A673 (cell line): ENCODE results near the gene CRTAP. TPM values are rescaled to one million over a fixed set of nuclear protein-coding genes. Genes with fewer than 3 reads are reported as not detected.
A peak's percentile ranks its signal among the peaks of the same experiment; 100 is the strongest.

Experiments
- BruUV-seq: library from RNA; stranded (reverse); fragments of 400-500 nt; replicated peaks from 2 replicates; lab custom pipeline; 2021; lab: Mats Ljungman, UMichigan
- CTCF ChIA-PET: fragments of 300-600 bp; sonication (Branson Sonifier 250); formaldehyde crosslinking; loops from one replicate; lab custom pipeline; 2022; ENCODE audit warnings: antibody characterized with exemption; lab: Charles Lee
- POLR2A ChIA-PET: fragments of 300-600 bp; sonication (Branson Sonifier 250); formaldehyde crosslinking; loops from one replicate; lab custom pipeline; 2022; ENCODE audit warnings: antibody characterized with exemption; ENCODE audit not compliant: low non-redundant PET; lab: Charles Lee
- DNase-seq: peaks from one replicate; pipeline ENCODE4 v3.0.0-alpha.2; 2015; ENCODE audit warnings: low spot score
- H3K27ac ChIP-seq: fragments of 200-600 bp; sonication (generic); 2 replicates; pipeline ENCODE4 v1.5.1; 2016; ENCODE audit warnings: mixed run types, low read depth, mild to moderate bottlenecking, mixed read lengths, antibody characterized with exemption, low read length; ENCODE audit not compliant: poor library complexity, severe bottlenecking
- H3K27me3 ChIP-seq: fragments of 200-600 bp; sonication (generic); replicated peaks from 2 replicates; pipeline ENCODE4 v1.6.1; 2017; ENCODE audit warnings: mixed run types, low read depth, mild to moderate bottlenecking, mixed read lengths, antibody characterized with exemption, low read length; ENCODE audit not compliant: insufficient read depth, poor library complexity
- H3K36me3 ChIP-seq: fragments of 200-600 bp; sonication (generic); 2 replicates; pipeline ENCODE4 v1.6.1; 2016; ENCODE audit warnings: mixed run types, mild to moderate bottlenecking, mixed read lengths, antibody characterized with exemption, low read length; ENCODE audit not compliant: insufficient read depth, poor library complexity, severe bottlenecking
- H3K4me1 ChIP-seq: fragments of 200-600 bp; sonication (generic); 2 replicates; pipeline ENCODE4 v1.6.1; 2017; ENCODE audit warnings: mixed run types, mild to moderate bottlenecking, mixed read lengths, antibody characterized with exemption, low read length; ENCODE audit not compliant: insufficient read depth, poor library complexity, severe bottlenecking
- H3K4me3 ChIP-seq: fragments of 200-600 bp; sonication (generic); 2 replicates; pipeline ENCODE4 v1.5.1; 2016; ENCODE audit warnings: low read depth, mixed run types, mild to moderate bottlenecking, mixed read lengths, low read length; ENCODE audit not compliant: poor library complexity, severe bottlenecking
- H3K9me3 ChIP-seq: fragments of 200-600 bp; sonication (generic); 2 replicates; pipeline ENCODE4 v1.6.1; 2016; ENCODE audit warnings: mixed run types, low read depth, mild to moderate bottlenecking, mixed read lengths, antibody characterized with exemption, low read length; ENCODE audit not compliant: poor library complexity, severe bottlenecking
- CTCF ChIP-seq: fragments of 300-800, 200-600 bp; sonication (generic); conservative IDR thresholded peaks from 2 replicates; pipeline ENCODE4 v1.5.1; 2017; ENCODE audit warnings: low read depth, mild to moderate bottlenecking, antibody characterized with exemption, low read length, moderate library complexity, mixed read lengths
- EZH2 ChIP-seq: fragments of 200-600 bp; sonication (generic); IDR thresholded peaks from 2 replicates; pipeline ENCODE4 v1.6.1; 2017; ENCODE audit warnings: borderline replicate concordance, low read depth, mild to moderate bottlenecking, mixed read lengths, antibody characterized with exemption, low read length; ENCODE audit not compliant: poor library complexity, severe bottlenecking
- intact Hi-C: fragments of 100-400 bp; cut with micrococcal nuclease; formaldehyde crosslinking; loops from one replicate; pipeline ENCODE4 v1.10.0; 2022; ENCODE audit not compliant: unreplicated experiment
- total RNA-seq: library from RNA; stranded (reverse); gene quantifications from 2 replicates; pipeline ENCODE4 v1.2.3, GENCODE V29; 2021

Gene CRTAP
- total RNA-seq, 1 experiment from 2014 or later, result 114 TPM

- Histone ChIP-seq H3K27me3 (no peaks in the 10 kb centered on the region), H3K27ac (no peak overlapping the region), H3K36me3 (peaks cover 44% of the 10 kb centered on the region), H3K4me3 (no peak overlapping the region), H3K9me3 (no peaks in the 10 kb centered on the region), H3K4me1 (no peaks in the 10 kb centered on the region)
- intact Hi-C loops, result loop anchor here (10.0 kb wide), 1 partner anchor 506 kb away; no protein-coding TSS in a partner anchor
- no peak for DNase-seq
- TF ChIP-seq CTCF, result no peak
- TF ChIP-seq EZH2, result no peak
- ChIA-PET POLR2A (interaction anchor here (0.6 kb wide), 1 partner anchor 422 kb away, joined by 3 read pairs; no protein-coding TSS in a partner anchor), CTCF (interaction anchor here (1.3 kb wide), 1 partner anchor 244 kb away, joined by 3 read pairs; no protein-coding TSS in a partner anchor)
- no TSS peak for BruUV-seq
Observed at GRCh38 chr3:33128706-33129105, 14.9 kb downstream of the CRTAP start.

GRCh38 chr3:33130144-33130543, 16.3 kb downstream of the CRTAP start:
- Histone ChIP-seq H3K27me3 (no peaks in the 10 kb centered on the region), H3K4me3 (no peak overlapping the region), H3K27ac (no peak overlapping the region), H3K36me3 (peaks cover 48% of the 10 kb centered on the region), H3K9me3 (no peaks in the 10 kb centered on the region), H3K4me1 (no peaks in the 10 kb centered on the region)
- TF ChIP-seq EZH2, result no peak
- no peak for TF ChIP-seq CTCF
- intact Hi-C loops, result loop anchor here (2.0 to 10.0 kb wide), 3 partner anchors 189 to 657 kb away; partner anchors contain the start of gene CLASP2
- BruUV-seq, result no TSS peak
- ChIA-PET CTCF (interaction anchor here (0.6 to 1.0 kb wide), 3 partner anchors 14 to 243 kb away, joined by 3 to 8 read pairs (median 4); no protein-coding TSS in a partner anchor), POLR2A (interaction anchor here (0.6 kb wide), 1 partner anchor 233 kb away, joined by 6 read pairs; no protein-coding TSS in a partner anchor)
- DNase-seq, result no peak

DNA sequence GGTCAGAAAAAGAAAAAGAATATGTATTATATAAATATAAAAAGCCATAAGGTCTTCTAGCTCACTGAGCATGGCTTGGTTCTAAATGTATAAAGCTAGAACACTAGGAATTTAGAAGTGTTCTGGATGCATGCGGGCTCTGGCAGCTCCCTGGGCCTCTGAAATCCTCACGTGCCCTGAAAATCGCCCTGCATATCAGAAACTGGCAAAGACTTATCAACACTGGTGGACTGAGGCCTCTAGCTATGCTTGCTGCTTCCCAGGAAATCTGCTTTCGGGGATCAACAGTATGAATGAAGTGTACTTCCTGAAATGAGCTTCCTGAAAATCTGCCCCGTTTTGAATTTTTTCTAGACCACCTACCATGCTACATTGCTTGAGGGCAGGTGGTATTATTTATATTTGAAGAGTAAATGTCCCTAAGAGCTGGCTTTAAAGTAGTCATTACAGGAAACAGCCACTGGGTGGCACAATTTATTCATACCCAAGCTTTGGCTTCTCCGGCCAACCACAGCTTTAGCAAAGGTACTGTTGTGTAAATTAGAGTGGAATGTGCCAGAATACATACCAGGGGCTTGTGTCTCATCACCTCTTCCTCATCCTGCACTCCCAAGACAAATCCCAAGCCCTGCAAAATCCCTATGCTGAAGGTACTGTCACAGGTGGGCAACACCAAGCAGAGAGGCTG, 17.7 kb downstream of the CRTAP start:
- DNase-seq, result peak; percentile 78
- Histone ChIP-seq H3K9me3 (no peaks in the 10 kb centered on the region), H3K27ac (no peak overlapping the region), H3K4me1 (no peaks in the 10 kb centered on the region), H3K36me3 (peaks cover 45% of the 10 kb centered on the region), H3K27me3 (no peaks in the 10 kb centered on the region), H3K4me3 (no peak overlapping the region)
- CTCF ChIA-PET, result interaction anchor here (0.5 to 1.5 kb wide), 4 partner anchors 241 to 656 kb away, joined by 4 to 83 read pairs (median 12); no protein-coding TSS in a partner anchor
- no TSS peak for BruUV-seq
- intact Hi-C loops, result loop anchor here (1.0 to 10.0 kb wide), 4 partner anchors 187 to 655 kb away; partner anchors contain the start of gene CLASP2
- POLR2A ChIA-PET, result no interaction called here
- TF ChIP-seq EZH2 (no peak), CTCF (peak; percentile 81)
